K562 (cell line): ENCODE results near the gene TSSK2. TPM values are rescaled to one million over a fixed set of nuclear protein-coding genes. Genes with fewer than 3 reads are reported as not detected.
A peak's percentile ranks its signal among the peaks of the same experiment; 100 is the strongest.

ENCODE experiments used
- ATF1 ChIP-seq, 2 experiments: fragments of 450-650 bp in 1 of 2; IDR thresholded peaks; 2 replicates each; pipeline ENCODE4 v1.6.1; 2016; ENCODE audit warnings: missing compliant biosample characterization in 1 of 2, missing genetic modification characterization in 1 of 2
- CAMTA2 ChIP-seq: fragments of 250-450 bp; sonication (Bioruptor Pico); conservative IDR thresholded peaks from 2 replicates; pipeline ENCODE4 v1.5.1; 2022
- CBX8 ChIP-seq: fragments of 200-600 bp; sonication (generic); IDR thresholded peaks from 2 replicates; pipeline ENCODE4 v1.6.1; 2012; ENCODE audit warnings: borderline replicate concordance, mixed run types, low read depth, mild to moderate bottlenecking, moderate library complexity, mixed read lengths, low read length, control low read depth, inconsistent platforms; ENCODE audit not compliant: poor library complexity, severe bottlenecking; ENCODE audit errors: extremely low read depth
- CHD1 ChIP-seq: fragments of 200-600 bp; sonication (generic); IDR thresholded peaks from one replicate; pipeline ENCODE4 v1.6.1; 2012; ENCODE audit warnings: mild to moderate bottlenecking, moderate library complexity, low read length, inconsistent platforms
- CHD2 ChIP-seq: IDR thresholded peaks from 2 replicates; pipeline ENCODE4 v1.6.1; 2011; ENCODE audit warnings: low read depth, low read length
- E2F1 ChIP-seq: sonication (generic); formaldehyde crosslinking; IDR thresholded peaks from 2 replicates; pipeline ENCODE4 v1.8.1; 2023; ENCODE audit warnings: mild to moderate bottlenecking, missing genetic modification reagents, moderate library complexity
- E2F3 ChIP-seq: fragments of 250-450 bp; sonication (Bioruptor Pico); IDR thresholded peaks from 2 replicates; pipeline ENCODE4 v1.4.0; 2020; ENCODE audit warnings: mild to moderate bottlenecking
- EP300 ChIP-seq: IDR thresholded peaks from 2 replicates; pipeline ENCODE4 v1.6.1; 2012; ENCODE audit warnings: low read length, improper control_type of control experiment
- KLF6 ChIP-seq: fragments of 250-450 bp; sonication (Bioruptor Pico); IDR thresholded peaks from 2 replicates; pipeline ENCODE4 v1.4.0; 2020; ENCODE audit warnings: mild to moderate bottlenecking, moderate library complexity, borderline replicate concordance
- MTA3 ChIP-seq: fragments of 450-650 bp; formaldehyde crosslinking; IDR thresholded peaks from 2 replicates; pipeline ENCODE4 v1.6.1; 2017; ENCODE audit warnings: mild to moderate bottlenecking, borderline replicate concordance
- MTF1 ChIP-seq: fragments of 250-450 bp; sonication (Bioruptor Pico); IDR thresholded peaks from 2 replicates; pipeline ENCODE4 v1.9.0; 2021; ENCODE audit warnings: moderate library complexity, mild to moderate bottlenecking, inconsistent platforms, borderline replicate concordance
- OTX1 ChIP-seq: fragments of 450-650 bp; formaldehyde crosslinking; IDR thresholded peaks from 2 replicates; pipeline ENCODE4 v1.4.0; 2022; ENCODE audit warnings: mild to moderate bottlenecking
- RFX5 ChIP-seq: IDR thresholded peaks from 2 replicates; pipeline ENCODE4 v1.6.1; 2011; ENCODE audit warnings: low read depth, mild to moderate bottlenecking, improper control_type of control experiment, low read length
- RHOXF2B ChIP-seq: fragments of 250-450 bp; sonication (Bioruptor Pico); conservative IDR thresholded peaks from 2 replicates; pipeline ENCODE4 v1.5.1; 2021
- SUPT5H ChIP-seq: fragments of 450-650 bp; IDR thresholded peaks from 2 replicates; pipeline ENCODE4 v1.6.1; 2016
- TEAD1 ChIP-seq, 2 experiments: fragments of 450-650 bp in 1 of 2; sonication (generic) in 1 of 2; formaldehyde crosslinking; IDR thresholded peaks; 2 replicates each; pipeline versions ENCODE4 v1.4.0 to v1.8.0; 2020 to 2022; ENCODE audit warnings: mild to moderate bottlenecking in 2 of 2, missing genetic modification reagents in 1 of 2
- UBTF ChIP-seq, 2 experiments: IDR thresholded peaks; 2 replicates each; pipeline ENCODE4 v1.6.1; 2012; ENCODE audit warnings: improper control_type of control experiment in 2 of 2, low read depth in 2 of 2, low read length in 2 of 2, borderline replicate concordance in 1 of 2
- ZHX1 ChIP-seq: fragments of 150-350 bp; conservative IDR thresholded peaks from 2 replicates; pipeline ENCODE4 v1.6.1; 2014; ENCODE audit warnings: low read length
- ZNF212 ChIP-seq: fragments of 450-650 bp; formaldehyde crosslinking; IDR thresholded peaks from 2 replicates; pipeline ENCODE4 v1.4.0; 2020; ENCODE audit warnings: mild to moderate bottlenecking
- ZNF695 ChIP-seq: fragments of 450-650 bp; formaldehyde crosslinking; IDR thresholded peaks from 2 replicates; pipeline ENCODE4 v1.4.0; 2020; ENCODE audit warnings: mild to moderate bottlenecking, moderate library complexity
- ZNF707 ChIP-seq: fragments of 250-450 bp; sonication (Bioruptor Pico); conservative IDR thresholded peaks from 2 replicates; pipeline ENCODE4 v1.8.0; 2022; ENCODE audit warnings: inconsistent platforms, mild to moderate bottlenecking, moderate library complexity
- polyA plus RNA-seq, 8 experiments: library from polyadenylated mRNA; depleted of rRNA in 4 of 8; stranded (reverse) in 5 of 8; unstranded in 3 of 8; fragments of >200 nt; fragmentation: Nextera tagmentation in 2 of 8; fragmentation: Illumina TruSeq in 1 of 8; extraction: Ambion mirVana in 2 of 8; extraction: Trizol in 1 of 8; gene quantifications; 2 replicates each; pipeline versions ENCODE4 v1.2.1 to v1.2.3, GENCODE V29; 2011 to 2014; ENCODE audit warnings: inconsistent platforms in 1 of 8, missing spikeins in 1 of 8
- total RNA-seq, 7 experiments: library from RNA; depleted of rRNA in 6 of 7; stranded (reverse); fragments of >200 nt in 6 of 7; fragmentation: Illumina TruSeq in 2 of 7; extraction: Trizol in 2 of 7; gene quantifications; 2 replicates each; pipeline versions ENCODE4 v1.2.1 to v1.2.3, GENCODE V29; 2011 to 2021; ENCODE audit warnings: low replicate concordance in 1 of 7

Gene TSSK2
- total and polyA plus RNA-seq, 9 of the 15 experiments (the other 6 are each of a cell fraction or from before 2014, with no cell fraction given): 0.04 TPM; not detected in 8

GRCh38 chr22:19174106-19175025 is 43.3 kb downstream of the TSSK2 start (continued):
- TF ChIP-seq UBTF (IDR thresholded peaks at IDR 0.05; ENCODE audit: borderline replicate concordance in 1 of 2, low read depth in 2 of 2, low read length in 2 of 2) (no peak), OTX1 (peak; percentile 26; the same call in 1 of the 2 replicates), E2F1 (CRISPR knock-in tag) (0 out of 2 replicates have a peak, but pooled peaks have one; percentile 30), RFX5 (no peak), E2F3 (0 out of 2 replicates have a peak, but pooled peaks have one; percentile 53), CHD1 (peak; percentile 52), SUPT5H (no peak), KLF6 (CRISPR knock-in tag) (0 out of 2 replicates have a peak, but pooled peaks have one; percentile 8), MTA3 (no peak), ZNF212 (0 out of 2 replicates have a peak, but pooled peaks have one; percentile 64), RHOXF2B (CRISPR knock-in tag) (peak; percentile 83), CBX8 (no peak), CHD2 (peak; percentile 8; the same call in 1 of the 2 replicates), ZHX1 (peak; percentile 29; the same call in 1 of the 2 replicates), ZNF707 (CRISPR knock-in tag) (0 out of 2 replicates have a peak, but pooled peaks have one; percentile 6), TEAD1 (CRISPR knock-in tag; IDR thresholded peaks at IDR 0.05) (0 out of 4 replicates have a peak, but pooled peaks of 1 of the 2 experiments have one; percentile 38), EP300 (no peak), MTF1 (CRISPR knock-in tag) (0 out of 2 replicates have a peak, but pooled peaks have one; percentile 2), CAMTA2 (peak; percentile 25; the same call in 1 of the 2 replicates), ZNF695 (CRISPR knock-in tag) (peak; percentile 4; the same call in 1 of the 2 replicates), ATF1 (CRISPR knock-in tag; IDR thresholded peaks at IDR 0.05) (no peak), ATF1 (tag; IDR thresholded peaks at IDR 0.05) (0 out of 2 replicates have a peak, but pooled peaks have one; percentile 6)
